Caco-2 (cell line): ENCODE data around the gene CITED2. TPM values are rescaled to one million over a fixed set of nuclear protein-coding genes. Genes with fewer than 3 reads are reported as not detected.

ENCODE experiments used
- BruUV-seq: library from RNA; stranded (reverse); fragments of 400-500 nt; replicated peaks from 2 replicates; lab custom pipeline; 2021; lab: Mats Ljungman, UMichigan
- CTCF ChIA-PET: fragments of 300-600 bp; sonication (Branson Sonifier 250); formaldehyde crosslinking; loops from one replicate; lab custom pipeline; 2022; ENCODE audit warnings: antibody characterized with exemption; lab: Charles Lee
- POLR2A ChIA-PET: fragments of 300-600 bp; sonication (Branson Sonifier 250); formaldehyde crosslinking; loops from one replicate; lab custom pipeline; 2022; ENCODE audit warnings: antibody characterized with exemption; lab: Charles Lee
- DNase-seq, 2 experiments: peaks; one replicate each; pipeline versions ENCODE4 v3.0.0 to v3.0.0-alpha.2; 2020 to 2022
- H3K27me3 ChIP-seq: replicated peaks from 2 replicates; pipeline ENCODE4 v1.6.0; 2011; ENCODE audit warnings: low read length; ENCODE audit not compliant: control insufficient read depth, insufficient read depth
- H3K36me3 ChIP-seq: 2 replicates; pipeline ENCODE4 v1.5.1; 2011; ENCODE audit warnings: low read length; ENCODE audit not compliant: control insufficient read depth, insufficient read depth
- H3K4me1 ChIP-seq: fragments of 250-450 bp; sonication (Bioruptor Pico); 2 replicates; pipeline ENCODE4 v1.5.1; 2020; ENCODE audit warnings: mild to moderate bottlenecking
- H3K4me3 ChIP-seq: 2 replicates; pipeline ENCODE4 v1.5.1; 2011; ENCODE audit warnings: low read depth, mild to moderate bottlenecking, control low read depth, low read length
- H3K9me3 ChIP-seq: fragments of 250-450 bp; sonication (Bioruptor Pico); 2 replicates; pipeline ENCODE4 v1.5.1; 2020; ENCODE audit warnings: mild to moderate bottlenecking, moderate library complexity
- H3K27ac Mint-ChIP-seq: one replicate; pipeline ENCODE4 v1.8.0; 2022; ENCODE audit warnings: mixed read lengths; ENCODE audit not compliant: unreplicated experiment
- H3K27me3 Mint-ChIP-seq: one replicate; pipeline ENCODE4 v1.8.0; 2022; ENCODE audit warnings: mixed read lengths; ENCODE audit not compliant: insufficient read depth, unreplicated experiment
- H3K36me3 Mint-ChIP-seq: one replicate; pipeline ENCODE4 v1.8.0; 2022; ENCODE audit warnings: mild to moderate bottlenecking, mixed read lengths; ENCODE audit not compliant: insufficient read depth, unreplicated experiment
- H3K4me1 Mint-ChIP-seq: one replicate; pipeline ENCODE4 v1.8.0; 2022; ENCODE audit warnings: low read depth, mixed read lengths; ENCODE audit not compliant: unreplicated experiment
- H3K4me3 Mint-ChIP-seq: one replicate; pipeline ENCODE4 v1.8.0; 2022; ENCODE audit warnings: mild to moderate bottlenecking, moderate library complexity, mixed read lengths; ENCODE audit not compliant: unreplicated experiment
- H3K9me3 Mint-ChIP-seq: one replicate; pipeline ENCODE4 v1.8.0; 2022; ENCODE audit warnings: mixed read lengths; ENCODE audit not compliant: unreplicated experiment
- CTCF ChIP-seq, 2 experiments: fragments of 200-600 bp in 1 of 2; IDR thresholded peaks; 1 replicate in 1 of 2; 2 replicates in 1 of 2; pipeline versions ENCODE4 v1.5.1 to v1.8.0; 2011 to 2022; ENCODE audit warnings: antibody characterized with exemption in 1 of 2, control low read depth in 1 of 2, inconsistent platforms in 1 of 2, low read depth in 1 of 2, low read length in 1 of 2, mild to moderate bottlenecking in 1 of 2, moderate library complexity in 1 of 2; ENCODE audit not compliant: insufficient read depth in 1 of 2, severe bottlenecking in 1 of 2, unreplicated experiment in 1 of 2
- intact Hi-C: fragments of 100-400 bp; cut with micrococcal nuclease; formaldehyde crosslinking; loops from one replicate; pipeline ENCODE4 v1.10.0; 2022; ENCODE audit not compliant: unreplicated experiment
- total RNA-seq: library from RNA; stranded (reverse); gene quantifications from 2 replicates; pipeline ENCODE4 v1.2.3, GENCODE V29; 2022

CITED2 gene
- total RNA-seq, 1 experiment from 2014 or later = 78.0 TPM

GRCh38 chr6:139422105-139423036, 47.9 kb upstream of the CITED2 start:
- ChIA-PET CTCF (interaction anchor here (0.7 kb wide), 1 partner anchor 53 kb away, joined by 3 read pairs; no protein-coding TSS in a partner anchor), POLR2A (no interaction called here)
- Mint-ChIP-seq H3K4me1 (peaks cover 9% of the 10 kb centered on the region), H3K4me3 (no peak overlapping the region), H3K27ac (no peak overlapping the region), H3K9me3 (no peaks in the 10 kb centered on the region), H3K27me3 (no peaks in the 10 kb centered on the region), H3K36me3 (no peaks in the 10 kb centered on the region)
- intact Hi-C loops = no loop called here
- H3K9me3 ChIP-seq = no peaks in the 10 kb centered on the region
- TF ChIP-seq CTCF (IDR thresholded peaks at IDR 0.05; ENCODE audit: insufficient read depth in 1 of 2, low read depth in 1 of 2, low read length in 1 of 2, severe bottlenecking in 1 of 2, unreplicated experiment in 1 of 2) = no peak
- H3K4me3 ChIP-seq = no peak overlapping the region
- DNase-seq = no peak
- no peaks in the 10 kb centered on the region for H3K27me3 ChIP-seq
- H3K36me3 ChIP-seq = no peaks in the 10 kb centered on the region
- no peaks in the 10 kb centered on the region for H3K4me1 ChIP-seq
- BruUV-seq = no TSS peak

- Histone ChIP-seq H3K27me3 (no peaks in the 10 kb centered on the region), H3K9me3 (no peaks in the 10 kb centered on the region), H3K4me3 (no peak overlapping the region), H3K36me3 (no peaks in the 10 kb centered on the region), H3K4me1 (no peaks in the 10 kb centered on the region)
- H3K9me3 Mint-ChIP-seq = no peaks in the 10 kb centered on the region
- no TSS peak for BruUV-seq
- no peaks in the 10 kb centered on the region for H3K36me3 Mint-ChIP-seq
- intact Hi-C loops = no loop called here
- POLR2A ChIA-PET = interaction anchor here (0.5 kb wide), 1 partner anchor 43 kb away, joined by 3 read pairs; no protein-coding TSS in a partner anchor
- TF ChIP-seq CTCF (IDR thresholded peaks at IDR 0.05; ENCODE audit: insufficient read depth in 1 of 2, low read depth in 1 of 2, low read length in 1 of 2, severe bottlenecking in 1 of 2, unreplicated experiment in 1 of 2) = no peak
- CTCF ChIA-PET = no interaction called here
- no peak for DNase-seq
- H3K27ac Mint-ChIP-seq = no peak overlapping the region
- H3K27me3 Mint-ChIP-seq = no peaks in the 10 kb centered on the region
- no peak overlapping the region for H3K4me3 Mint-ChIP-seq
- H3K4me1 Mint-ChIP-seq = peaks cover 9% of the 10 kb centered on the region
Observed at GRCh38 chr6:139418481-139419132, 44.2 kb upstream of the CITED2 start.

- H3K4me3 Mint-ChIP-seq = no peak overlapping the region
- CTCF ChIA-PET = no interaction called here
- H3K4me1 Mint-ChIP-seq = peaks cover 9% of the 10 kb centered on the region
- no TSS peak for BruUV-seq
- Histone ChIP-seq H3K4me1 (no peaks in the 10 kb centered on the region), H3K27me3 (no peaks in the 10 kb centered on the region), H3K4me3 (no peak overlapping the region), H3K9me3 (no peaks in the 10 kb centered on the region), H3K36me3 (no peaks in the 10 kb centered on the region)
- H3K36me3 Mint-ChIP-seq = no peaks in the 10 kb centered on the region
- intact Hi-C loops = no loop called here
- no peak for TF ChIP-seq CTCF (IDR thresholded peaks at IDR 0.05; ENCODE audit: insufficient read depth in 1 of 2, low read depth in 1 of 2, low read length in 1 of 2, severe bottlenecking in 1 of 2, unreplicated experiment in 1 of 2)
- POLR2A ChIA-PET = no interaction called here
- H3K9me3 Mint-ChIP-seq = no peaks in the 10 kb centered on the region
- no peak for DNase-seq
- H3K27me3 Mint-ChIP-seq = no peaks in the 10 kb centered on the region
- H3K27ac Mint-ChIP-seq = no peak overlapping the region
Observed at GRCh38 chr6:139416146-139416545, 41.7 kb upstream of the CITED2 start.
